Lower leg skin (tissue), 3 donors: ENCODE data around the gene XYLT1.

Experiments used
- POLR2A ChIP-seq, 2 donors: fragments of 450-650 bp; IDR thresholded peaks; one replicate each; pipeline ENCODE4 v1.6.1; 2016 to 2017; ENCODE audit warnings: antibody characterized with exemption in 2 of 2, mild to moderate bottlenecking in 1 of 2, moderate library complexity in 1 of 2
- TF ChIP-seq, protein P1 (sequence below), 3 donors: fragments of 450-650 bp; IDR thresholded peaks; one replicate each; pipeline ENCODE4 v1.5.1; 2016; ENCODE audit warnings: antibody characterized with exemption in 3 of 3, mild to moderate bottlenecking in 3 of 3, moderate library complexity in 2 of 3

- TF ChIP-seq, protein P1, sequence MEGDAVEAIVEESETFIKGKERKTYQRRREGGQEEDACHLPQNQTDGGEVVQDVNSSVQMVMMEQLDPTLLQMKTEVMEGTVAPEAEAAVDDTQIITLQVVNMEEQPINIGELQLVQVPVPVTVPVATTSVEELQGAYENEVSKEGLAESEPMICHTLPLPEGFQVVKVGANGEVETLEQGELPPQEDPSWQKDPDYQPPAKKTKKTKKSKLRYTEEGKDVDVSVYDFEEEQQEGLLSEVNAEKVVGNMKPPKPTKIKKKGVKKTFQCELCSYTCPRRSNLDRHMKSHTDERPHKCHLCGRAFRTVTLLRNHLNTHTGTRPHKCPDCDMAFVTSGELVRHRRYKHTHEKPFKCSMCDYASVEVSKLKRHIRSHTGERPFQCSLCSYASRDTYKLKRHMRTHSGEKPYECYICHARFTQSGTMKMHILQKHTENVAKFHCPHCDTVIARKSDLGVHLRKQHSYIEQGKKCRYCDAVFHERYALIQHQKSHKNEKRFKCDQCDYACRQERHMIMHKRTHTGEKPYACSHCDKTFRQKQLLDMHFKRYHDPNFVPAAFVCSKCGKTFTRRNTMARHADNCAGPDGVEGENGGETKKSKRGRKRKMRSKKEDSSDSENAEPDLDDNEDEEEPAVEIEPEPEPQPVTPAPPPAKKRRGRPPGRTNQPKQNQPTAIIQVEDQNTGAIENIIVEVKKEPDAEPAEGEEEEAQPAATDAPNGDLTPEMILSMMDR (IDR thresholded peaks at IDR 0.05) = no peak
- TF ChIP-seq POLR2A (IDR thresholded peaks at IDR 0.05) = no peak
Measured at GRCh38 chr16:17373533-17373932, 97.2 kb downstream of the XYLT1 start.
